C4-2B (cell line): ENCODE data around the gene AKAP9.

Source experiments
- CTCF ChIP-seq: fragments of 450-650 bp; conservative IDR thresholded peaks from 2 replicates; pipeline ENCODE4 v1.5.1; 2017; ENCODE audit warnings: mild to moderate bottlenecking
- ZFX ChIP-seq: fragments of 450-650 bp; IDR thresholded peaks from 2 replicates; pipeline ENCODE4 v1.6.1; 2017

DNA sequence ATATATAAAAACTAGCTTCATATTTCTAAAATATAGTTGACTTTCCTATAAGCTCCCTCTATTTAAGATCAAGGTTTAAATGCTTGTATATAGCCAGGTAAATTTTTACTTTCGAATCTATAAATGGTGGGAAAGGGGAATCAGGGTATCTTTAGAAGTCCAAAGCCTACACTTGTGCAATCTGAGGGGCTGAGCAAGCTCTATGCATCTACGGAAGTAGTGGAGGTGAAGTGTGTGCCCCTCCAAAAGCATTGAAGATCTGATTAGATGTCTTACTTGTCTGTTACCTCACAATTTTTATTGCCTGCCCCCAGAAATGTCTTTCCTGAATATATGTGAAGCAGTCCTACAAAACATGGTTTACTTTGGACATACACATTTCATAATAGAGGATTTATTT is 1.6 kb downstream of the AKAP9 start:
- TF ChIP-seq CTCF (no peak), ZFX (no peak)
